ENCODE measurements around the gene PDE4D. TPM values are rescaled to one million over a fixed set of nuclear protein-coding genes. Genes with fewer than 3 reads are reported as not detected.
"Not testable (repeated sequence)": the region's sequence is repeated elsewhere in the genome, so short reads cannot be mapped to it uniquely, and the experiment has no call there.

The PDE4D gene
- total and polyA plus RNA-seq, 10 of the 15 experiments (the other 5 are each of a cell fraction or from before 2014, with no cell fraction given): 0.87 to 4.1 (median 2.2) TPM

GRCh38 chr5:58998544-58998943 is 895.0 kb downstream of the PDE4D start (continued):
- TF ChIP-seq CUX1 (IDR thresholded peaks at IDR 0.05; ENCODE audit: insufficient replicate concordance, low read depth, low read length) (no peak), RAD51 (IDR thresholded peaks at IDR 0.05) (no peak), RFX5 (IDR thresholded peaks at IDR 0.05; ENCODE audit: low read depth, low read length) (no peak), SPI1 (IDR thresholded peaks at IDR 0.05; ENCODE audit: borderline replicate concordance, insufficient read depth, low read depth, low read length) (no peak), ZNF207 (IDR thresholded peaks at IDR 0.05; ENCODE audit: borderline replicate concordance) (no peak), CBX5 (IDR thresholded peaks at IDR 0.05; ENCODE audit: low read depth) (no peak), MTA3 (IDR thresholded peaks at IDR 0.05; ENCODE audit: borderline replicate concordance, low read length) (no peak), MEF2A (IDR thresholded peaks at IDR 0.05; ENCODE audit: insufficient read depth, low read depth, low read length) (no peak), ZBTB40 (IDR thresholded peaks at IDR 0.05; ENCODE audit: borderline replicate concordance) (no peak)

GRCh38 chr5:58995779-58996178 is 897.7 kb downstream of the PDE4D start:
- H3K9me3 ChIP-seq (replicated peaks; ENCODE audit: control insufficient read depth, insufficient read depth, low read length); in situ Hi-C loops (cut with MboI); POLR2A ChIA-PET; H2AFZ ChIP-seq (ENCODE audit: control insufficient read depth, low read depth, low read length); ATAC-seq; H3K27ac ChIP-seq (ENCODE audit: control insufficient read depth, insufficient read depth); BruUV-seq (replicated peaks); H3K4me1 ChIP-seq (ENCODE audit: control insufficient read depth, insufficient read depth, low read length); DNase-seq (ENCODE audit: low read depth, low spot score); intact Hi-C loops (cut with micrococcal nuclease; ENCODE audit: unreplicated experiment); H3K79me2 ChIP-seq (ENCODE audit: control insufficient read depth, insufficient read depth, low read length); H3K4me2 ChIP-seq (ENCODE audit: control insufficient read depth, insufficient read depth); H3K9ac ChIP-seq (ENCODE audit: control insufficient read depth, insufficient read depth, low read length); H4K20me1 ChIP-seq (ENCODE audit: control insufficient read depth, insufficient read depth); H3K36me3 ChIP-seq (ENCODE audit: control insufficient read depth in 2 of 2, insufficient read depth in 2 of 2, low read length in 1 of 2); H3K27me3 ChIP-seq (replicated peaks in 1 of 2; ENCODE audit: control insufficient read depth in 2 of 2, insufficient read depth in 2 of 2, low read length in 1 of 2); H3K4me3 ChIP-seq; FAIRE-seq: not testable (repeated sequence)
- RAD21 ChIA-PET (ENCODE audit: unreplicated experiment): interaction anchor here (0.8 to 1.8 kb wide), 2 partner anchors 23 to 57 kb away, joined by 3 to 4 read pairs; no protein-coding TSS in a partner anchor
- CTCF ChIA-PET: interaction anchor here (0.7 to 1.8 kb wide), 6 partner anchors 8 to 109 kb away, joined by 3 to 7 read pairs (median 4); no protein-coding TSS in a partner anchor
- SMC1A ChIA-PET (ENCODE audit: uncharacterized antibody, unreplicated experiment): interaction anchor here (0.8 to 2.2 kb wide), 5 partner anchors 11 to 105 kb away, joined by 3 to 8 read pairs (median 4); no protein-coding TSS in a partner anchor
- WGBS (ENCODE audit: insufficient coverage, insufficient replicate concordance, low lambda C conversion rate, missing lambda C conversion rate): 57% methylated on average over 3 of the region's 3 CpGs

All from GM12878 (cell line).